ENCODE results near the gene CTSD. TPM values are rescaled to one million over a fixed set of nuclear protein-coding genes. Genes with fewer than 3 reads are reported as not detected.

CTSD gene
- polyA plus RNA-seq, 4 donors, result 537 to 799 (median 556) TPM

GRCh38 chr11:1785749-1786413, 22.2 kb upstream of the CTSD start:
- Histone ChIP-seq H3K27me3 (ENCODE audit: control insufficient read depth in 3 of 3, insufficient read depth in 3 of 3, low read length in 3 of 3) (peaks cover 0 to 3% (median 0%) of the 10 kb centered on the region in 3 donors), H3K4me1 (ENCODE audit: control insufficient read depth in 3 of 3, insufficient read depth in 2 of 3, low read depth in 1 of 3, low read length in 2 of 3) (no peaks in the 10 kb centered on the region), H3K4me3 (ENCODE audit: low read depth in 1 of 3, low read length in 3 of 3) (no peak overlapping the region), H3K36me3 (ENCODE audit: control insufficient read depth in 3 of 3, insufficient read depth in 2 of 3, low read depth in 1 of 3, low read length in 3 of 3) (no peaks in the 10 kb centered on the region), H3K9me3 (ENCODE audit: control insufficient read depth in 2 of 2, insufficient read depth in 1 of 2, low read depth in 1 of 2, low read length in 1 of 2) (peaks cover 0 to 3% of the 10 kb centered on the region in 2 donors), H3K27ac (ENCODE audit: low read depth in 1 of 3, low read length in 2 of 3) (no peak overlapping the region)
- DNase-seq (no peak), FAIRE-seq (no peak)
- WGBS, 3 donors, result 77 to 83% (median 79%) methylated on average over 21 of the region's 21 CpGs

GRCh38 chr11:1784761-1785650, 21.3 kb upstream of the CTSD start:
- 78 to 86% (median 81%) methylated on average over 23 of the region's 23 CpGs for WGBS, 3 donors
- no peak for FAIRE-seq
- no peak for DNase-seq
- Histone ChIP-seq H3K4me1 (ENCODE audit: control insufficient read depth in 3 of 3, insufficient read depth in 2 of 3, low read depth in 1 of 3, low read length in 2 of 3) (no peaks in the 10 kb centered on the region), H3K27me3 (ENCODE audit: control insufficient read depth in 3 of 3, insufficient read depth in 3 of 3, low read length in 3 of 3) (peaks cover 0 to 3% (median 0%) of the 10 kb centered on the region in 3 donors), H3K36me3 (ENCODE audit: control insufficient read depth in 3 of 3, insufficient read depth in 2 of 3, low read depth in 1 of 3, low read length in 3 of 3) (no peaks in the 10 kb centered on the region), H3K4me3 (ENCODE audit: low read depth in 1 of 3, low read length in 3 of 3) (no peak overlapping the region), H3K27ac (ENCODE audit: low read depth in 1 of 3, low read length in 2 of 3) (no peak overlapping the region), H3K9me3 (ENCODE audit: control insufficient read depth in 2 of 2, insufficient read depth in 1 of 2, low read depth in 1 of 2, low read length in 1 of 2) (peaks cover 0 to 3% of the 10 kb centered on the region in 2 donors)

- Histone ChIP-seq H3K27ac (ENCODE audit: low read depth in 1 of 3, low read length in 2 of 3) (no peak overlapping the region), H3K4me1 (ENCODE audit: control insufficient read depth in 3 of 3, insufficient read depth in 2 of 3, low read depth in 1 of 3, low read length in 2 of 3) (no peaks in the 10 kb centered on the region), H3K36me3 (ENCODE audit: control insufficient read depth in 3 of 3, insufficient read depth in 2 of 3, low read depth in 1 of 3, low read length in 3 of 3) (no peaks in the 10 kb centered on the region), H3K4me3 (ENCODE audit: low read depth in 1 of 3, low read length in 3 of 3) (no peak overlapping the region), H3K9me3 (ENCODE audit: control insufficient read depth in 2 of 2, insufficient read depth in 1 of 2, low read depth in 1 of 2, low read length in 1 of 2) (peaks cover 0 to 3% of the 10 kb centered on the region in 2 donors), H3K27me3 (ENCODE audit: control insufficient read depth in 3 of 3, insufficient read depth in 3 of 3, low read length in 3 of 3) (peaks cover 0 to 3% (median 0%) of the 10 kb centered on the region in 3 donors)
- DNase-seq (no peak), FAIRE-seq (no peak)
- 67 to 81% (median 72%) methylated on average over 24 of the region's 24 CpGs for WGBS, 3 donors
Observed at GRCh38 chr11:1783725-1784529, 20.2 kb upstream of the CTSD start.

GRCh38 chr11:1782831-1783724, 19.4 kb upstream of the CTSD start:
- Histone ChIP-seq H3K4me3 (ENCODE audit: low read depth in 1 of 3, low read length in 3 of 3) (no peak overlapping the region), H3K36me3 (ENCODE audit: control insufficient read depth in 3 of 3, insufficient read depth in 2 of 3, low read depth in 1 of 3, low read length in 3 of 3) (no peaks in the 10 kb centered on the region), H3K27ac (ENCODE audit: low read depth in 1 of 3, low read length in 2 of 3) (no peak overlapping the region), H3K9me3 (ENCODE audit: control insufficient read depth in 2 of 2, insufficient read depth in 1 of 2, low read depth in 1 of 2, low read length in 1 of 2) (no peaks in the 10 kb centered on the region), H3K27me3 (ENCODE audit: control insufficient read depth in 3 of 3, insufficient read depth in 3 of 3, low read length in 3 of 3) (peaks cover 0 to 3% (median 0%) of the 10 kb centered on the region in 3 donors), H3K4me1 (ENCODE audit: control insufficient read depth in 3 of 3, insufficient read depth in 2 of 3, low read depth in 1 of 3, low read length in 2 of 3) (no peaks in the 10 kb centered on the region)
- DNase-seq (peak in 1 of 2 donors; percentile 40), FAIRE-seq (no peak)
- WGBS, 3 donors, result 54 to 64% (median 60%) methylated on average over 19 to 20 of the region's 20 CpGs

GRCh38 chr11:1782031-1782590, 18.4 kb upstream of the CTSD start:
- DNase-seq (no peak), FAIRE-seq (no peak)
- H3K4me3 ChIP-seq (ENCODE audit: low read depth in 1 of 3, low read length in 3 of 3), result no peak overlapping the region
- H3K4me1 ChIP-seq (ENCODE audit: control insufficient read depth in 3 of 3, insufficient read depth in 2 of 3, low read depth in 1 of 3, low read length in 2 of 3), result no peaks in the 10 kb centered on the region
- no peak overlapping the region for H3K27ac ChIP-seq (ENCODE audit: low read depth in 1 of 3, low read length in 2 of 3)
- H3K36me3 ChIP-seq (ENCODE audit: control insufficient read depth in 3 of 3, insufficient read depth in 2 of 3, low read depth in 1 of 3, low read length in 3 of 3), result no peaks in the 10 kb centered on the region
- H3K27me3 ChIP-seq (ENCODE audit: control insufficient read depth in 3 of 3, insufficient read depth in 3 of 3, low read length in 3 of 3), result peaks cover 0 to 3% (median 0%) of the 10 kb centered on the region in 3 donors
- WGBS, 3 donors, result 79 to 81% (median 79%) methylated on average over 11 to 13 of the region's 13 CpGs
- H3K9me3 ChIP-seq (ENCODE audit: control insufficient read depth in 2 of 2, insufficient read depth in 1 of 2, low read depth in 1 of 2, low read length in 1 of 2), result no peaks in the 10 kb centered on the region

GRCh38 chr11:1781593-1781975, 17.9 kb upstream of the CTSD start:
- 67 to 79% (median 70%) methylated on average over 9 of the region's 9 CpGs for WGBS, 3 donors
- DNase-seq, result no peak

GRCh38 chr11:1780700-1781592, 17.2 kb upstream of the CTSD start:
- H3K36me3 ChIP-seq (ENCODE audit: control insufficient read depth in 3 of 3, insufficient read depth in 2 of 3, low read depth in 1 of 3, low read length in 3 of 3), result no peaks in the 10 kb centered on the region
- no peaks in the 10 kb centered on the region for H3K4me1 ChIP-seq (ENCODE audit: control insufficient read depth in 3 of 3, insufficient read depth in 2 of 3, low read depth in 1 of 3, low read length in 2 of 3)
- peaks cover 0 to 3% (median 0%) of the 10 kb centered on the region in 3 donors for H3K27me3 ChIP-seq (ENCODE audit: control insufficient read depth in 3 of 3, insufficient read depth in 3 of 3, low read length in 3 of 3)
- H3K4me3 ChIP-seq (ENCODE audit: low read depth in 1 of 3, low read length in 3 of 3), result no peak overlapping the region
- no peak for DNase-seq
- H3K9me3 ChIP-seq (ENCODE audit: control insufficient read depth in 2 of 2, insufficient read depth in 1 of 2, low read depth in 1 of 2, low read length in 1 of 2), result peaks cover 0 to 10% of the 10 kb centered on the region in 2 donors
- no peak for FAIRE-seq
- peak overlapping the region in 1 of 3 donors; percentile 22 for H3K27ac ChIP-seq (ENCODE audit: low read depth in 1 of 3, low read length in 2 of 3)
- 52 to 66% (median 63%) methylated on average over 25 of the region's 25 CpGs for WGBS, 3 donors

More at GRCh38 chr11:1781593-1781975, 17.9 kb upstream of the CTSD start:
- no peaks in the 10 kb centered on the region for H3K4me1 ChIP-seq (ENCODE audit: control insufficient read depth in 3 of 3, insufficient read depth in 2 of 3, low read depth in 1 of 3, low read length in 2 of 3)
- no peak for FAIRE-seq
- peaks cover 0 to 3% (median 0%) of the 10 kb centered on the region in 3 donors for H3K27me3 ChIP-seq (ENCODE audit: control insufficient read depth in 3 of 3, insufficient read depth in 3 of 3, low read length in 3 of 3)
- no peaks in the 10 kb centered on the region for H3K36me3 ChIP-seq (ENCODE audit: control insufficient read depth in 3 of 3, insufficient read depth in 2 of 3, low read depth in 1 of 3, low read length in 3 of 3)
- peaks cover 0 to 5% of the 10 kb centered on the region in 2 donors for H3K9me3 ChIP-seq (ENCODE audit: control insufficient read depth in 2 of 2, insufficient read depth in 1 of 2, low read depth in 1 of 2, low read length in 1 of 2)
- no peak overlapping the region for H3K4me3 ChIP-seq (ENCODE audit: low read depth in 1 of 3, low read length in 3 of 3)
- peak overlapping the region in 1 of 3 donors; percentile 22 for H3K27ac ChIP-seq (ENCODE audit: low read depth in 1 of 3, low read length in 2 of 3)
